GM18498 (cell line): ENCODE measurements around the gene CPT1B.
"Not testable (repeated sequence)": the region's sequence is repeated elsewhere in the genome, so short reads cannot be mapped to it uniquely, and the experiment has no call there.

Experiments used
- ATAC-seq: cut with Tn5 transposase; IDR thresholded peaks from one replicate; pipeline ENCODE4 v1.9.1; 2021; ENCODE audit warnings: mild to moderate bottlenecking, moderate library complexity; ENCODE audit not compliant: unreplicated experiment

Gene CPT1B

GRCh38 chr22:50547263-50547985 is 30.8 kb downstream of the CPT1B start:
- no peak for ATAC-seq

DNA sequence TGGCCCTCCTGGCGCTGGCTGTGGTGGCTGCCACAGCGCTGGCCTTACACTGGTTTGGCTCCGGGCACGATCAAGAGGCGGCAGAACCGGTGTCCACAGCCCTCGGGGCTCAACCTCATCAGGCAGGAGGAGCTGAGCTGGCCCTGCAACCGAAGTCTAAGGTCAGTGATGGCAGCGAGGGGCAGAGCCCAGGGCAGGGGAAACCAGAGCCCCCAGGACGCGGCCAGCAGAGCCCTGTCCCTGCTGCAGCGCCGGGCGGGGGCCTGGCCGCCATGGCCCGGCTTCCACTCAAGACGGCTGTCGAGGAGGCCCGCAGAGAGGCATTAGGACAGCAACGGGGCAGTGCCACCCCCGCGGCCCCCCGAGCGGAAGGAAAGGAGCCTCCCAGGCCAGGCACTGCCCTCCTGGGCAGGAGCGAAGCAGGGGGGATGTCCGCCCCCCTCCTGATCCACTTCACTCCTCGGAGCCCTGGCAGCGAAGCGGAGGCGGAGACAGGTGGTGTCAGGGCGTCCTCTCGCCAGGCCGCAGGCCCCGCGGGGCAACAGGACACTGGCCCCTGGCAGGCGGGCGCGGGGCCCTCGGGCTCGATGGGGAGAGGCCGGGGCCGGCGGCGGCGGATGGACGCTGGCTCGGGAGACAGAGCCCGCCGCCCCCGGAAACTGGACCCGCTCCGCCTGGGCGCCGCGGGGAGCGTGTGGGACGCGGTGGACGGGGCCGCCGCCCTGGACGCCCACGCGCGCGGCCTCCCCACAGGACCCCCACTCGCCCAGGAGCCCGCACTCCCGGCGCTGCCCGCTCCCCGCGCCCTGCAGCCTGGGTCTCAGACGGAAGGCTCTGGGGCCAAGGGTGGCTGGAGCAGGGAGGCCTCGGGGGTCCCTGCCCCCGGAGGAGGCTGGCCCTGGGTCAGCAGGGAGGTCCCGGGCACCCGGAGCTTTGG is 31.6 kb downstream of the CPT1B start:
- ATAC-seq = no peak

GRCh38 chr22:50545522-50546325 is 32.5 kb downstream of the CPT1B start, which contains the start of gene KLHDC7B:
TSS of gene KLHDC7B (plus strand) at chr22:50545899. CDS start at chr22:50546244, 345 bp downstream.
- no peak for ATAC-seq

DNA sequence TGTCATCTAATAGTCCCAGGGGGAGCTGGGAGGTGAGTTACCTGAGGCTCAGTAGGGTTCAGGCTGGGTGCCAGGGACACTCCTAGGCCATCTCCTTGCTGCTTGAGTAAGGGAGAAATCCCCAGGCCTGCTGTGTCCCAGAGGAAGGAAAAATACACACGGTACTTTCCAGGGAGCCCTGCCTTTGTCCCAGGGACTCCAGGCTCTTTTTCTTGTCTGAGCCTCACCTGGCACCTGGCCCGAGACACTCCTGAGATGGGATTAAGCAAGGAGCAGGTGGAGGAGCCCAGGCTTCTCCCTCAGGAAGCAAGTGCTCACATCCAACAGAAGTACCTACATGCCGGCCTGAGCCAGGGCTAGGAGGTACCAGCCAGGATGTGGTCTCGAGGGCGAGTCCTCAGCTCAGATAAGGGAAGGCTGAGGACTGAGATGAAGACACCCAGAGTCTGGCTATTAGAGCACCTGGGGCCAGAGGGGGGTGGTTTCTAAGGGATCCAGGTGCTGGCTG is 33.4 kb downstream of the CPT1B start:
- ATAC-seq = no peak

- ATAC-seq = no peak
Measured at GRCh38 chr22:50544078-50544745, 34.0 kb downstream of the CPT1B start.

- ATAC-seq = no peak
Measured at GRCh38 chr22:50542416-50542927, 35.8 kb downstream of the CPT1B start.

DNA sequence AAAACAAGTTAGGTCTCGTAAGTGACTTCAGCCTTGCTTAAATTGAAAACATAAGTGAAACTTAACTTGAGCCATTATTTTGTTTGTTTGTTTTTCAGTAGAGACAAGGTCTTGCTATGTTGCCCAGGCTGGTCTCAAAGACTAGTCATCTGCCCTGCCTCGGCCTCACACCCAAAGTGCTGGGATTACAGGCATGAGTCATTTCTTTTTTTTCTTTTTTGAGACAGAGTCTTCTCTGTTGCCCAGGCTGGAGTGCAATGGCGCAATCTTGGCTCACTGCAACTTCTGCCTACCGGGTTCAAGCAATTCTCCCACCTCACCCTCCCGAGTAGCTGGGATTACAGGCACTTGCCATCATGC is 36.6 kb downstream of the CPT1B start:
- peak; percentile 28 for ATAC-seq

- ATAC-seq = no peak
Measured at GRCh38 chr22:50540381-50540780, 37.8 kb downstream of the CPT1B start.

DNA sequence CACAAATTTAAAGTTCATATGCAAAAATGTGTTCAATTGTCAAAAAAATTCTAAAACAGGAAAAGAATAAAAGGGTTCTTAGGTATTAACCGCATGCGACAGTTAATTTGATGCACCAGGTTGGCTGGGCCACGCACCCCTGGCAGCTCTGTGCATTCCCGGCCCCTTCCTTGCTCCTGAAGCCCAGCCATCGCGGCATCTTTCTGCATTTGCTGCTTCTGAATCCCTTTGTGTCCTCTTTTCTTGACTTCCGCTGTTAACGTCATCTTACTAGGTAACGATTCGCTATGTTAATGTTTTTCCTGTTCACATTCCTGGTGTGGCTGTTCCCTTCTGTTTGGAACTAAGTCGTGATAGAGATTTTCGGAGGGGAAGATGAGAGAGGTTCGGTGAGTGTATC is 40.5 kb downstream of the CPT1B start:
- no peak for ATAC-seq

GRCh38 chr22:50536226-50536625 is 42.0 kb downstream of the CPT1B start:
- ATAC-seq = no peak

GRCh38 chr22:50535113-50535512 is 43.1 kb downstream of the CPT1B start:
- no peak for ATAC-seq

- ATAC-seq = not testable (repeated sequence)
Measured at GRCh38 chr22:50533856-50534711, 44.1 kb downstream of the CPT1B start.

DNA sequence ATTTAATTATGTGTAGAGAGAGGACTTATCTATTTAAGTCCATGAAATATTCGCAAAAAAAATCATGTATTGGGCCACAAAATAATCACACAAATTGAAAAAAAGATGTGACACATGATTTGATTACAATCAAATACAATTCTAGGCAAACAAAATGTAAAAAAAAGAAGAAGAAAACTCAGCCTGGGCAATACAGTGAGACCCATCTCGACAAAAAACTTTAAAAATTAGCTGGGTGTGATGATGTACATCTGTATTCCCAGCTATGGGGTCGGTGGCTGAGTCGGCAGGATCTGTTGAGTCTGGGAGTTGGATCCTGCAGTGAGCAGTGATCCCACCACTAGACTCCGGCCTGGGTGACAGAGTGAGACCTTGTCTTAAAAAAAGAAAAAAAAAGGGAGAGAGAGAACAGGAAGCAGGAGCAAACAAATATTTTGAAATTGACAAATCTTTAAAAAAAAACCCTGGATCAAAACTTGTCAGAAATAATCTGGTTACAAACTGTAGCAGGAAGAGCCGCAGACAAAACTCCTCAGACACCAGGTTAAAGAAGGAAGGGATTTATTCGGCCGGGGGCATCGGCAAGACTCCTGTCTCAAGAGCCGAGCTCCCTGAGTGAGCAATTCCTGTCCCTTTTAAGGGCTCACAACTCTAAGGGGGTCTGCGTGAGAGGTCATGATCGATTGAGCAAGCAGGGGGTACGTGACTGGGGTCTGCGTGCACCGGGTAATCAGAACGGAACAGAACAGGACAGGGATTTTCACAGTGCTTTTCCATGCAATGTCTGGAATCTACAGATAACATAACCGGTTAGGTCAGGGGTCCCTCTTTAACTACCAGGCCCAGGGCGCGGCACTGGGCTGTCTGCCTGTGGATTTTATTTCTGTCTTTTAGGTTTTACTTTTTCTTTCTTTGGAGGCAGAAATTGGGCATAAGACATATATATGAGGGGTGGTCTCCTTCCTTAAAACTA is 45.1 kb downstream of the CPT1B start:
- no peak for ATAC-seq

GRCh38 chr22:50531962-50532674 is 46.1 kb downstream of the CPT1B start:
- ATAC-seq = no peak

GRCh38 chr22:50531546-50531961 is 46.7 kb downstream of the CPT1B start:
- ATAC-seq = peak; percentile 37

DNA sequence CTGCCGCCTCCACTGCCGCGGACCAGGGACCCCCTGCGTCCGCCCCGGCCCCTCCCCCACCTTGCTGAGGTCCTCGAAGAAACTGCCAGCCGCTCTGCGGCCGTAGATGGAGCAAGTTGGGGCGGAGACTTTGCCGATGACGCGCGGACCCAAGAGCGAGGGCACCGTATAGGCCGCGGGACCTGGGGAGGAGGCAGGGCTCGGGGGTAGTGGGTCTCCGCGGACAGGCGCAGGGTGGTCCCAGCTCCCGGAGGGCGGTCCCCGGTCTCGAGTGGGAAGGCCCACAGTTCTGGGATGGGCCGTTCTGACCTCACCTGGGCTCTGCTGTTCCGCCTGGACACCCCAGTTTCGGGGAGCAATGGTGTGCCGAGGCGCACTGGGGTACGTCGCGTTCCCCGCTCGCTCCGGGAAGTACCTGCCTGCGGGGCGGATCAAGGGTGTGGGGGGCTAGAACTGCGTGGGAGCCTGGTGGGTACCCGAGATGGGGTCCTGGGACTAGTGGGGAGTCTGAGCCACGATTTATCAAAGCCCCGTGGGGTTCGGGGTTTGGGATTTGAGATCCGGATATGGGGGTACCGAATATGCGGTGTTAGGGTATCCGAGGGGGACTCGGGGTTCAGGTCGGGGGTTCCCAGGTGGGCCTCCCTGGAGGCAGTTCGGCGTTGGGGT is 47.2 kb downstream of the CPT1B start:
- ATAC-seq = peak; percentile 27

DNA sequence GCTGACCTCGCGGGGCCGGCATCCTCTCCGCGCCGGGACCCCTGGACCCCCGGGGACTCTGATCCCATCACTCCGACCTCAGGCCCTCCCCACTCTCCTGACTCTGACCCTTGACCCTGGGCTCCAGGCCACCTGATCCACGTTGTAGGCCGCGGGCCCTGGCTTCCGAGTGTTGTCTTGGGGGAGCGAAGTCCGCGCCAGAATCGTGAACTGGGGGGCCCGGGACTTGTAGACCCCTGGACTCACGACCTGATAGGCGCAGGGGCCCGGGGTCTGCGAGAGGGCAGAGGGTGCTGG is 47.7 kb downstream of the CPT1B start:
- no peak for ATAC-seq
